ENCODE measurements around the gene LAMA2. TPM values are rescaled to one million over a fixed set of nuclear protein-coding genes. Genes with fewer than 3 reads are reported as not detected.

Gene LAMA2
- total and polyA plus RNA-seq, 2 donors (not counting 3 experiments of a cell fraction or from before 2014, with no cell fraction given): 0.51 to 0.75 TPM

GRCh38 chr6:129331450-129332138 lies 448.7 kb downstream of the LAMA2 start:
- intact Hi-C loops (cut with micrococcal nuclease): loop anchor here (1.0 kb wide), 1 partner anchor 10 kb away; no protein-coding TSS in a partner anchor
- DNase-seq (ENCODE audit: low read depth, low spot score) (peak; percentile 73), FAIRE-seq (peak; percentile 81)
- Histone ChIP-seq H3K27me3 (ENCODE audit: control insufficient read depth in 2 of 2, insufficient read depth in 2 of 2, low read length in 2 of 2) (no peaks in the 10 kb centered on the region), H3K4me2 (ENCODE audit: insufficient read depth, low read length) (peak overlapping the region; percentile 81), H3K4me1 (ENCODE audit: control insufficient read depth, extremely low read depth, insufficient read depth, low read length) (peaks cover 11% of the 10 kb centered on the region), H2AFZ (ENCODE audit: low read depth, low read length) (peak overlapping the region; percentile 99), H3K36me3 (ENCODE audit: control insufficient read depth in 2 of 2, extremely low read depth in 1 of 2, insufficient read depth in 2 of 2, low read length in 2 of 2) (no peaks in the 10 kb centered on the region), H3K9me3 (replicated peaks; ENCODE audit: control insufficient read depth, insufficient read depth, low read length) (no peaks in the 10 kb centered on the region), H3K9me1 (replicated peaks; ENCODE audit: control insufficient read depth, extremely low read depth, insufficient read depth, low read length) (no peaks in the 10 kb centered on the region), H4K20me1 (replicated peaks; ENCODE audit: control insufficient read depth, extremely low read depth, insufficient read depth, low read length) (no peaks in the 10 kb centered on the region), H3K79me2 (ENCODE audit: control insufficient read depth, insufficient read depth, low read length) (no peaks in the 10 kb centered on the region), H3K4me3 (replicated peaks in 1 of 3; ENCODE audit: insufficient read depth in 1 of 3, low read depth in 1 of 3, low read length in 3 of 3) (no peak overlapping the region), H3K9ac (replicated peaks; ENCODE audit: extremely low read depth, insufficient read depth, low read length) (peak overlapping the region; percentile 13), H3K27ac (ENCODE audit: insufficient read depth, low read depth, low read length) (peak overlapping the region; percentile 92)
- ChIA-PET CTCF (interaction anchor here (1.4 kb wide), 1 partner anchor 39 kb away, joined by 3 read pairs; no protein-coding TSS in a partner anchor), POLR2A (no interaction called here)
- dilution Hi-C loops (cut with MboI; ENCODE audit: extremely low pct_ligation_motif_present, low sequenced_read_pairs): no loop called here
- BruUV-seq (replicated peaks): TSS peak; percentile 98
- TF ChIP-seq MYC (IDR thresholded peaks at IDR 0.05; ENCODE audit: low read depth, low read length) (no peak), POLR2A (IDR thresholded peaks at IDR 0.05; ENCODE audit: low read depth, low read length) (no peak), FOS (IDR thresholded peaks at IDR 0.05; ENCODE audit: borderline replicate concordance, insufficient read depth, low read length) (peak; percentile 48), JUN (IDR thresholded peaks at IDR 0.05; ENCODE audit: borderline replicate concordance, insufficient read depth, insufficient read length, low read depth) (peak; percentile 77), POLR2AphosphoS5 (IDR thresholded peaks at IDR 0.05; ENCODE audit: insufficient read depth, low read depth, low read length) (no peak), GATA2 (IDR thresholded peaks at IDR 0.05; ENCODE audit: insufficient read depth, insufficient read length, low read depth, low read length) (no peak), EZH2 (IDR thresholded peaks at IDR 0.05; ENCODE audit: borderline replicate concordance, low read depth, low read length, severe bottlenecking) (no peak), MAX (IDR thresholded peaks at IDR 0.05; ENCODE audit: insufficient read depth, insufficient read length) (no peak)
- TF ChIP-seq, protein P1, sequence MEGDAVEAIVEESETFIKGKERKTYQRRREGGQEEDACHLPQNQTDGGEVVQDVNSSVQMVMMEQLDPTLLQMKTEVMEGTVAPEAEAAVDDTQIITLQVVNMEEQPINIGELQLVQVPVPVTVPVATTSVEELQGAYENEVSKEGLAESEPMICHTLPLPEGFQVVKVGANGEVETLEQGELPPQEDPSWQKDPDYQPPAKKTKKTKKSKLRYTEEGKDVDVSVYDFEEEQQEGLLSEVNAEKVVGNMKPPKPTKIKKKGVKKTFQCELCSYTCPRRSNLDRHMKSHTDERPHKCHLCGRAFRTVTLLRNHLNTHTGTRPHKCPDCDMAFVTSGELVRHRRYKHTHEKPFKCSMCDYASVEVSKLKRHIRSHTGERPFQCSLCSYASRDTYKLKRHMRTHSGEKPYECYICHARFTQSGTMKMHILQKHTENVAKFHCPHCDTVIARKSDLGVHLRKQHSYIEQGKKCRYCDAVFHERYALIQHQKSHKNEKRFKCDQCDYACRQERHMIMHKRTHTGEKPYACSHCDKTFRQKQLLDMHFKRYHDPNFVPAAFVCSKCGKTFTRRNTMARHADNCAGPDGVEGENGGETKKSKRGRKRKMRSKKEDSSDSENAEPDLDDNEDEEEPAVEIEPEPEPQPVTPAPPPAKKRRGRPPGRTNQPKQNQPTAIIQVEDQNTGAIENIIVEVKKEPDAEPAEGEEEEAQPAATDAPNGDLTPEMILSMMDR (IDR thresholded peaks at IDR 0.05; ENCODE audit: extremely low read depth in 1 of 2, insufficient read depth in 1 of 2, low read depth in 1 of 2, low read length in 2 of 2): no peak

All from endothelial cell of umbilical vein (primary cell).